ENCODE results near the gene FAM110D.

GRCh38 chr1:26155370-26156284, 3.3 kb upstream of the FAM110D start:
- TF ChIP-seq NFYB (CRISPR knock-in tag; conservative IDR thresholded peaks at IDR 0.05; ENCODE audit: low read depth) (no peak), CTCF (IDR thresholded peaks at IDR 0.05) (no peak), PRRX2 (CRISPR knock-in tag; IDR thresholded peaks at IDR 0.05) (no peak), SP1 (CRISPR knock-in tag; conservative IDR thresholded peaks at IDR 0.05) (no peak), ZNF121 (CRISPR knock-in tag; IDR thresholded peaks at IDR 0.05) (no peak), SOX15 (CRISPR knock-in tag; IDR thresholded peaks at IDR 0.05) (no peak), FOXJ3 (CRISPR knock-in tag; IDR thresholded peaks at IDR 0.05; ENCODE audit: borderline replicate concordance) (no peak), USF1 (CRISPR knock-in tag; IDR thresholded peaks at IDR 0.05) (no peak), JUN (CRISPR knock-in tag; IDR thresholded peaks at IDR 0.05) (no peak)
